ENCODE results near the gene ETV2.
"Not testable (repeated sequence)": the region's sequence is repeated elsewhere in the genome, so short reads cannot be mapped to it uniquely, and the experiment has no call there.

ETV2 gene

DNA sequence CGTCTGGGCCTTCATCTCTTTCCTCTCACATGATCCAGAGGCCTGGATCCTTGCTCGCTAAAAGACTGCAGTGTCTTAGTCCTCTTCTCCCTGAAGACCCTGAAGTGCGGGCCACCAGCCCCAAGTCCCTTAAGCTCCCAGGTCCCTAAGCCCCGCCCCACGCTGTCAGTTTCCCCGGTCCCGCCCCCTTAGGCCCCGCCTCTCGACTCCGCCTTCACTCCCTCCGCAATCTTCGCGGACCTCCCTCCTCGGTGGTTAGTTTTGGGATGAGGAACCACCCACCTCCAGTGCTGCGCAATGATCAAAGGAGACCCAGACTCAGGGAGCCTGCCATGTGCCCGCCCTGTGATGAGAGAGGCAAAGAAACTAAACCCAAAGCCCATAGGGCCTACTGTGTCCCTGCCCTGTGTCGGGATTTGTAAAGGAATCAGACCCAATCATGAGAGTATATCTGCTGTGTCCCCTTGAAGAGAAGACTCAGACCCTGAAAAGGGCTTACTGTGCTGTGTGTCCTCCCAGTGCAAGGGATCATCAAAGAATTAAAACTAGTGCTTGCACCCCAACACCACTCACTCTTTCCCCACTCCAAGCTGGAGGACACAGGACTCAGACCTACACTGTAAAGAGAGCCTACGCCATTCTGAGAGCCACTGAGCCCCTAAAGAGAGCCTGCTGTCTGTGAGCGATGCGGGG, 3.6 kb downstream of the ETV2 start:
- peak overlapping the region; percentile 79 for H3K27ac ChIP-seq
- H3K4me3 ChIP-seq (ENCODE audit: low read depth in 1 of 2, low read length in 1 of 2) = peak overlapping the region; percentile 80 to 84
- H3K27me3 ChIP-seq = peaks cover 25% of the 10 kb centered on the region
- no peaks in the 10 kb centered on the region for H3K36me3 ChIP-seq
- H3K9me3 ChIP-seq = no peaks in the 10 kb centered on the region
- no peak for TF ChIP-seq CTCF (IDR thresholded peaks at IDR 0.05)
- peaks cover 39 to 51% of the 10 kb centered on the region in 2 experiments for H3K4me1 ChIP-seq (ENCODE audit: control insufficient read depth in 1 of 2, insufficient read depth in 1 of 2, low read depth in 1 of 2, low read length in 1 of 2)

GRCh38 chr19:35645680-35646511, 4.4 kb downstream of the ETV2 start:
- Histone ChIP-seq H3K27me3 (peaks cover 20% of the 10 kb centered on the region), H3K27ac (peak overlapping the region; percentile 79), H3K9me3 (no peaks in the 10 kb centered on the region), H3K36me3 (peaks cover 1% of the 10 kb centered on the region), H3K4me3 (ENCODE audit: low read depth in 1 of 2, low read length in 1 of 2) (no peak overlapping the region), H3K4me1 (ENCODE audit: control insufficient read depth in 1 of 2, insufficient read depth in 1 of 2, low read depth in 1 of 2, low read length in 1 of 2) (peaks cover 45 to 54% of the 10 kb centered on the region in 2 experiments)
- TF ChIP-seq CTCF (IDR thresholded peaks at IDR 0.05) = no peak

DNA sequence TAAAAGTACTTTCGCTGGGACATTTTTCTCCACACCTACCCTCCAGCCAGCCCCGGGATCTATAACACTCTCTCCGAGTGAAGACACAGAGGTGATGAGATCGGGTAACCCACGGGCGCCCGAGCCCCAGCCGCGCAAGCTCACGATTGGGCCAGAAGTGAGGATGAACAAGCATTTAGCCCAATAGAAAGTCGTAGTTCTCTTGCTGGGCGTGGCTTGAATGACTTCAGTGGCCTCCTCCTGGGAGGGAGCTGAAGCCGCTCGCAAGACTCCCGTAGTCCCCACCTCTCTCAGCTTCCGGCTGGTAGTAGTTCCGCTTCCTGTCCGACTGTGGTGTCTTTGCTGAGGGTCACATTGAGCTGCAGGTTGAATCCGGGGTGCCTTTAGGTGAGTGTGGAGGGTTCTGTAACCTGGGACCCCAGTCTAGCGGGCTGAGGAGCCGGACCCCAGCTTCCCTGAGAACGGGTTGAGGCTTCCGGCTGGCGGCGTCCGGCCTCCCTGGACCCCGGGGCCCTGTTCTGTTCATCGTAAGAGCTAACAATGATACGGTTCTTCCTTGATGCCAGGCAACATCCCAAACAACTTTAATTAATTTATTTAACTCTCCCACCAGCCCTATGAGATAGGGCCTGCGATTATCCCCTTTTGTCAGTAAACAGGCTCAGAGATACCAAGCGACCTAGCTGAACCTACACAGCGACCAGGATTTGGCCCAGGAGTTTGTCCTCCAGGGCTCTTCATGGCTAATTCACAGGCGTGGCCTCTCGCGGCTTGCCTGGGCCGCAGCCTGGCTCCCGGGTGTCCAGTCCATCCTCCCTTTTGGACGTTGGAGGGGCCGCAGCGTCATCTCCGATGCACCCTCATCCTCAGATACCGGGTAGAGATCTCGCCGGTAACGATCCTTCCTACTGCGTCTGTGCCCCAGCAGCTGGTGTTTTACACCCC, 6.7 kb downstream of the ETV2 start, which contains the start of gene COX6B1:
Gene COX6B1, plus strand, starts transcription at position 307 of the 945 bp plus-strand sequence. CDS start 2,921 bp downstream, outside the sequence.
- H3K4me1 ChIP-seq (ENCODE audit: control insufficient read depth in 1 of 2, insufficient read depth in 1 of 2, low read depth in 1 of 2, low read length in 1 of 2) = peaks cover 40 to 41% of the 10 kb centered on the region in 2 experiments
- peak within 1 kb of the TSS; percentile 87 to 94 for H3K4me3 ChIP-seq (ENCODE audit: low read depth in 1 of 2, low read length in 1 of 2)
- H3K27ac ChIP-seq = peak within 1 kb of the TSS; percentile 84
- no peaks in the 10 kb centered on the region for H3K9me3 ChIP-seq
- TF ChIP-seq CTCF (IDR thresholded peaks at IDR 0.05) = peak; percentile 41
- peaks cover 22% of the 10 kb centered on the region for H3K36me3 ChIP-seq
- no peaks in the 10 kb centered on the region for H3K27me3 ChIP-seq

DNA sequence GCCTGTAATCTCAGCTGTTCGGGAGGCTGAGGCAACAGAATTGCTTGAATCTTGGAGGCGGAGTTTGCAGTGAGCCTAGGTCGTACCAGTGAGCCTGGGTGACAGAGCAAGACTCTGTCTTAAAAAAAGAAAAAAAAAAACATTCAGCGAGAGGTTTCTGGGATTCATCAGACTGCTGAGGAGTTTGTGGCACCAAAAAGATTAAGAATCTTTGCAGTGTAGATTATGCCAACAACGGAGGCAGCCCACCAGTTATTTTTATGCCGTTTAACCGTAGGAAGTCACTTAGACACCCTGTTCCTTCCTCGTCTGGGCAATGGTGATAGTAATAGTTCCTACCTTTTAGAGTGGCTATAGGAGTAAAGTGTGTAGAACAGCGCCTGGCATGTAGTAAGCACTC, 9.0 kb downstream of the ETV2 start:
- Histone ChIP-seq H3K27ac (no peak overlapping the region), H3K36me3 (peaks cover 45% of the 10 kb centered on the region), H3K4me1 (ENCODE audit: control insufficient read depth in 1 of 2, insufficient read depth in 1 of 2, low read depth in 1 of 2, low read length in 1 of 2) (peaks cover 23 to 26% of the 10 kb centered on the region in 2 experiments), H3K4me3 (ENCODE audit: low read depth in 1 of 2, low read length in 1 of 2) (no peak overlapping the region), H3K9me3 (no peaks in the 10 kb centered on the region), H3K27me3 (no peaks in the 10 kb centered on the region)
- no peak for TF ChIP-seq CTCF (IDR thresholded peaks at IDR 0.05)

- not testable (repeated sequence) for H3K4me1 ChIP-seq (ENCODE audit: control insufficient read depth in 1 of 2, insufficient read depth in 1 of 2, low read depth in 1 of 2, low read length in 1 of 2); H3K4me3 ChIP-seq (ENCODE audit: low read depth in 1 of 2, low read length in 1 of 2); H3K9me3 ChIP-seq; H3K27ac ChIP-seq; H3K27me3 ChIP-seq
- H3K36me3 ChIP-seq = peaks cover 88% of the 10 kb centered on the region
Measured at GRCh38 chr19:35654828-35655227, 13.3 kb downstream of the ETV2 start.

Data from neutrophil (primary cell).